Coronary artery (tissue), 2 donors: ENCODE measurements around the gene MTA3.

ENCODE experiments used
- DNase-seq: peaks from one replicate; pipeline ENCODE4 v3.0.0-alpha.2; 2017; ENCODE audit warnings: low spot score
- H3K27ac ChIP-seq, 2 donors: fragments of 200-600 bp; sonication (generic); one replicate each; pipeline ENCODE4 v1.5.1; 2016 to 2019
- H3K4me3 ChIP-seq: fragments of 200-600 bp; sonication (generic); 2 replicates; pipeline ENCODE4 v1.5.1; 2016; ENCODE audit warnings: mild to moderate bottlenecking, moderate library complexity
- TF ChIP-seq, protein P1 (sequence below): fragments of 200-600 bp; sonication (generic); IDR thresholded peaks from one replicate; pipeline ENCODE4 v1.5.1; 2019; ENCODE audit warnings: antibody characterized with exemption

MTA3 gene

GRCh38 chr2:42786561-42787345 is 218.3 kb downstream of the MTA3 start:
- TF ChIP-seq, protein P1, sequence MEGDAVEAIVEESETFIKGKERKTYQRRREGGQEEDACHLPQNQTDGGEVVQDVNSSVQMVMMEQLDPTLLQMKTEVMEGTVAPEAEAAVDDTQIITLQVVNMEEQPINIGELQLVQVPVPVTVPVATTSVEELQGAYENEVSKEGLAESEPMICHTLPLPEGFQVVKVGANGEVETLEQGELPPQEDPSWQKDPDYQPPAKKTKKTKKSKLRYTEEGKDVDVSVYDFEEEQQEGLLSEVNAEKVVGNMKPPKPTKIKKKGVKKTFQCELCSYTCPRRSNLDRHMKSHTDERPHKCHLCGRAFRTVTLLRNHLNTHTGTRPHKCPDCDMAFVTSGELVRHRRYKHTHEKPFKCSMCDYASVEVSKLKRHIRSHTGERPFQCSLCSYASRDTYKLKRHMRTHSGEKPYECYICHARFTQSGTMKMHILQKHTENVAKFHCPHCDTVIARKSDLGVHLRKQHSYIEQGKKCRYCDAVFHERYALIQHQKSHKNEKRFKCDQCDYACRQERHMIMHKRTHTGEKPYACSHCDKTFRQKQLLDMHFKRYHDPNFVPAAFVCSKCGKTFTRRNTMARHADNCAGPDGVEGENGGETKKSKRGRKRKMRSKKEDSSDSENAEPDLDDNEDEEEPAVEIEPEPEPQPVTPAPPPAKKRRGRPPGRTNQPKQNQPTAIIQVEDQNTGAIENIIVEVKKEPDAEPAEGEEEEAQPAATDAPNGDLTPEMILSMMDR, result no peak
- Histone ChIP-seq H3K4me3 (no peak overlapping the region), H3K27ac (no peak overlapping the region)
- DNase-seq, result no peak

DNA sequence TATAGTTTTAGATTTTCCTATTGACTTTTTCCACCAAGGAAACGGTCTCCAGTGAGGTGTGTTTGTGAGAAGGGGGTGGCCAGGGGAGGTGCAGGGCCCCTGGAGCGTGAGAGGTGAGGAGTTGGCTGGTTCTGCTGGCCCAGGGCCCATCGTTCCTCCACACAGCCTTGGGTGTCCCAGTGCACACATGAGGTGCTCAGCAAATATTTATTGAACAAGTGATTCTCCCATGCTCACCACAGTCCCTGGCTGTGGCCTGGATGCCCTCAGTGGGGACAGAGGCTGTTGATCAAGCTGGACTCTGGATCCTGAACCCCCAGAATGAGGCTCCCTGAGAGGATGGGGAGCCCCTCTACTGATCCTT is 219.0 kb downstream of the MTA3 start:
- H3K4me3 ChIP-seq, result no peak overlapping the region
- DNase-seq, result no peak
- TF ChIP-seq, protein P1, result no peak

GRCh38 chr2:42787788-42788477 is 219.5 kb downstream of the MTA3 start:
- TF ChIP-seq, protein P1, result no peak
- DNase-seq, result no peak
- Histone ChIP-seq H3K27ac (no peak overlapping the region), H3K4me3 (no peak overlapping the region)

More for the DNA sequence above, 219.0 kb downstream of the MTA3 start:
- no peak overlapping the region for H3K27ac ChIP-seq

DNA sequence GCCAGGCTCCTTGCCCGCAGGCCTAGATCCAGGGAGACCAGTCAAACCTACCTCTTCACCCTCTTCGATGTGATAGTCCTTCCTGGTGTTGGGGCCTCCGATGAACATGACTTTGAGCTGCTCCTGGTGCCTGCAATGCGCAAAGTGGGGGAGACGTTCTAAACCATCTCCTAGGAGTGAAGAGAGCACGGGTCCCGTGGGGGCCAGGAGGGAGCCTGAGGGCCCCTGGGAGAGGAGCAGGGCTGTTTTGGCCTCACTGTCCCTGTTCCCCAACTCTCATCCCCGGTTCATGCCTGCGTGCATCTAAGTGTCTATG is 220.0 kb downstream of the MTA3 start:
- H3K4me3 ChIP-seq, result no peak overlapping the region
- TF ChIP-seq, protein P1, result no peak
- DNase-seq, result no peak
- no peak overlapping the region for H3K27ac ChIP-seq

DNA sequence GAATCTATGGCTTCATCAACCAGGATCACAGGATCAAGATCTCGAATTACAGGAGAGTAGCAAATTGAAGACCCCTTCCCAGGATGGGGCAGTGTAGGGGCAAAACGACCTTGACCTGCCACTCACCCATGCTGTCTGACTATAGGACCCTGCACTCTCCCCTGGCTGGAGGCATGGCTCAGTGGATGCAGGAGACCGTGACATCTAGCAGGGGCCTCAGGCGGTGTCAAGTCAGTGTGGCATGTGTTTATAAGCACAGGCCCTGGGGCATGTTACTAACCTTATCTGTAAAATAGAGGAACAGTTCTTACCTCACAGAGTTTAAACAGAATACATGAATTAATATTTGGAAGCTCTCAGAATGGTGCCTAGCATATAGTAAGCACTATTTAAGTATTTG is 220.4 kb downstream of the MTA3 start:
- TF ChIP-seq, protein P1, result no peak
- Histone ChIP-seq H3K4me3 (no peak overlapping the region), H3K27ac (no peak overlapping the region)
- DNase-seq, result no peak

- DNase-seq, result no peak
- Histone ChIP-seq H3K27ac (no peak overlapping the region), H3K4me3 (no peak overlapping the region)
- TF ChIP-seq, protein P1, result no peak
These were observed 221.3 kb downstream of the MTA3 start for GRCh38 chr2:42789751-42790150.

DNA sequence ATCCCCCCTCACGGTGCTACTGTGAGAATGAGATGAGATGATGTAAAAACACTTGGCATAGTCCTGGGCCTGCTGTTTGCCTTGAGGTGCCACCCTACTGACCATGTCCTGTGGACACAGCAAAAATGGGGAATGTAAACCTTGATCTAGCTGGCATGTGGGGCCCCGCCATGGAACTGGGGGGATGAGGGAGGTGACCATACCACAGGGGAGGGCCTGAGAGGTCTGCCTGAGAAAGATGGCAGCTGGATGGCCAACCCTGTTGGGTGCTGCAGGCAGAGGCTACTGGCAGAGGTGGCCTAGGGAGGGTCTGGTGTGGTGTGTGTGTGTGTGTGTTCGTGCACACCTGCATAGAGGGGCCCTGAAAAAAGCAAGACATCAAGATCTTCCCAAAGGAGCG is 223.2 kb downstream of the MTA3 start:
- TF ChIP-seq, protein P1, result no peak
- Histone ChIP-seq H3K4me3 (peak overlapping the region; percentile 82), H3K27ac (peak overlapping the region; percentile 93 to 96)
- DNase-seq, result no peak
